Sigmoid colon (tissue), 4 donors: ENCODE data around the gene GAGE13.
"Not testable (repeated sequence)": the region's sequence is repeated elsewhere in the genome, so short reads cannot be mapped to it uniquely, and the experiment has no call there.

Source experiments
- CTCF ChIP-seq, 4 experiments: fragments of 450-650 bp in 3 of 4; fragments of 200-600 bp in 1 of 4; IDR thresholded peaks; one replicate each; pipeline ENCODE4 v1.5.1; 2016 to 2019; ENCODE audit warnings: antibody characterized with exemption in 4 of 4, mild to moderate bottlenecking in 3 of 4, moderate library complexity in 2 of 4
- EP300 ChIP-seq, 4 donors: sonication (generic); formaldehyde crosslinking; IDR thresholded peaks; one replicate each; pipeline ENCODE4 v1.6.1; 2017; ENCODE audit warnings: antibody characterized with exemption in 4 of 4
- POLR2A ChIP-seq, 2 donors: fragments of 450-650 bp; IDR thresholded peaks; one replicate each; pipeline ENCODE4 v1.6.1; 2016; ENCODE audit warnings: antibody characterized with exemption in 2 of 2, mild to moderate bottlenecking in 2 of 2, moderate library complexity in 2 of 2

- not testable (repeated sequence) for TF ChIP-seq EP300, CTCF, POLR2A (IDR thresholded peaks at IDR 0.05)
These were observed 32.1 kb upstream of the GAGE13 start for GRCh38 chrX:49299293-49299692.
